Activated CD4-positive, alpha-beta T cell treated with anti-CD3 and anti-CD28 coated beads, Interleukin-2, amount 10 ng/mL, durations not matched to agents 7 days and 5 days (primary cell): ENCODE measurements around the gene KIAA1217. TPM values are rescaled to one million over a fixed set of nuclear protein-coding genes. Genes with fewer than 3 reads are reported as not detected.

Source experiments
- CTCF ChIA-PET: fragments of 350-600 bp; sonication (Branson Sonifier 250); formaldehyde crosslinking; loops from one replicate; lab custom pipeline; 2021; ENCODE audit warnings: antibody characterized with exemption; lab: Charles Lee
- POLR2A ChIA-PET: fragments of 350-600 bp; sonication (Branson Sonifier 250); formaldehyde crosslinking; loops from one replicate; lab custom pipeline; 2021; ENCODE audit warnings: antibody characterized with exemption; lab: Charles Lee
- DNase-seq: peaks from one replicate; pipeline ENCODE4 v3.0.0-alpha.2; 2020
- H3K27ac Mint-ChIP-seq: one replicate; pipeline ENCODE4 v1.8.0; 2021; ENCODE audit warnings: mild to moderate bottlenecking, moderate library complexity, mixed read lengths
- H3K27me3 Mint-ChIP-seq: one replicate; pipeline ENCODE4 v1.8.0; 2021; ENCODE audit warnings: mixed read lengths
- H3K36me3 Mint-ChIP-seq: one replicate; pipeline ENCODE4 v1.8.0; 2021; ENCODE audit warnings: low read depth, mixed read lengths
- H3K4me1 Mint-ChIP-seq: one replicate; pipeline ENCODE4 v1.8.0; 2021; ENCODE audit warnings: mixed read lengths
- H3K4me3 Mint-ChIP-seq: one replicate; pipeline ENCODE4 v1.8.0; 2021; ENCODE audit warnings: mild to moderate bottlenecking, moderate library complexity, mixed read lengths
- H3K9me3 Mint-ChIP-seq: one replicate; pipeline ENCODE4 v1.8.0; 2021; ENCODE audit warnings: mixed read lengths
- total RNA-seq, 2 experiments: library from RNA; stranded (reverse); gene quantifications; one replicate each; pipeline ENCODE4 v1.2.3, GENCODE V29; 2021

KIAA1217 gene
- total RNA-seq, 2 experiments from 2014 or later, result 0.32 to 0.33 TPM

DNA sequence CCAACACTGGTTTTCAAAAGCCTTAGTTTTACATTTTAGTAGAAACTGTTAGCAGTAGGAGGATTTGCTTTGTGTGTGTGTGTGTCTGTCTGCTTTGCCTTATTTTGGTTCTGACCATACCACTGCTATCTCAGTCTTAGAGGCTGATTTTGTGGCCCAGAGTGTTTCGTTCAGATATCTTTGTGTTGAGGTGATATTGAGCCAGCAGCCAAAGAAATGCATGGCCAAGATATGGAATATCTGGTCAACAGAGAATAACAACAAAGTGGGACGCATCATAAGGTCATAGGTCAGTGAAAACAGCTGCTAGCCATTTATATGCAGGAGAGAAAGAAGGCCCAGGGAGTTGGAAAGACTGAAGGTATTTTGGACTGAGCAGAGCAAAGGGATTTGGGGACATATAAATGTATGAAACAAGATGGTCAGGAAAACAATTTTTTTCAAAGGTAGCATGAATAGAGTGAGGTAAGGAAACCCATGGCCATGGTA, 47.7 kb downstream of the KIAA1217 start:
- no peaks in the 10 kb centered on the region for H3K27me3 Mint-ChIP-seq
- DNase-seq, result no peak
- ChIA-PET POLR2A (no interaction called here), CTCF (no interaction called here)
- no peak overlapping the region for H3K27ac Mint-ChIP-seq
- no peaks in the 10 kb centered on the region for H3K9me3 Mint-ChIP-seq
- H3K36me3 Mint-ChIP-seq, result no peaks in the 10 kb centered on the region
- no peaks in the 10 kb centered on the region for H3K4me1 Mint-ChIP-seq
- H3K4me3 Mint-ChIP-seq, result no peak overlapping the region

DNA sequence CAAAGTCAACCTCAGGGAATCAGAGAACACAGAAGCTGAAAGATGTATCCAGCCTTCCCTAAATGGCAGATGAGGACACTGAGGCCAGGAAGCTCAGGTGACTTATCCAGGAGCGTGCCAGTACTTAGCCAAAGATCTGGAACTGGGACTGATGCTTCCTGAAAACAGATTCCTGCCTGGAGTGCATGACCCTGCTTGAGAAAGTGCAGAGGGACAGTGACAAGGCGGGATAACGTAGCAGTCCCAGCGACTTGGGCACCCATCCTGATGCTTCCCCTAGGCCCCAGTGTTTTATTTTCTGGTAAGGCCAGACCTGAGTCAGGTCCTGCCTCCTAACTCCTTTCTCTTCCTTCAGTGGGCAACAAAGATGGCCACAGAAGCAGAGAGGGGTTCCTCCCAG, 48.6 kb downstream of the KIAA1217 start:
- POLR2A ChIA-PET, result no interaction called here
- Mint-ChIP-seq H3K27ac (no peak overlapping the region), H3K36me3 (no peaks in the 10 kb centered on the region), H3K4me3 (no peak overlapping the region), H3K4me1 (no peaks in the 10 kb centered on the region), H3K27me3 (no peaks in the 10 kb centered on the region), H3K9me3 (no peaks in the 10 kb centered on the region)
- DNase-seq, result no peak
- CTCF ChIA-PET, result no interaction called here

DNA sequence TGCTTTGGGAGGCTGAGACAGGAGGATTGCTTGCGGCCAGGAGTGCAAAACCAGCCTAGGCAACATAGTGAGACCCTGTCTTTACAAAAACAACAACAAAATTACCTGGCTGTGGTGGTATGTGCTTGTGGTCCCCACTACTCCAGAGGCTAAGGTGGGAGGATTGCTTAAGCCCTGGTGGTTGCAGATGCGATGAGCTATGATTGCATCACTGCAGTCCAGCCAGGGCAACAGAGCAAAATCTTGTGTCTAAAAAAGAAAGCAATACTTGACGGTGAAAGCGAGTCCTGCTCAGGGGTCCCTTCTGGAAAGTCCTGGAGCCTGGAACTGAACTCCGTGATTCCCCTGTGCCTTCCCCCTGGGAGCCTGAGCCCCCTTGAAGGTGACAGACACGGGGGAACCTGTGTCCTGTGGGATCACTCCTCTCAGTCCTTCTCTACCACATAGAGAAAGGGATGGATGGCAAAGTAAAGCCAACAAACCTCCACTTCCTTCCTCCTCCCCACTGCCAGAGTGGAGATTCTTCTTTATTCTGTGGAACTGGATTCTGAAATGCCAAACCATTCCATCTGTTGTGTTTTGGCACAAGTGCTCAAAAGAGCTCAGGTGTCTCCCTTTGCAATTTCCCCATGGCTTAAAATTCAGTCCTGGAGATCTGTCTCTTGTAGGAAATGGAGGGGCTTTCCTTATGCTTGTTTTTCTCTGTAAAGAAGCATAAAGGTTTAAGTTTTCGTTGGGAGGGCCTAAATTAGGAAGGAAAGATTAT, 50.6 kb downstream of the KIAA1217 start:
- no peaks in the 10 kb centered on the region for H3K36me3 Mint-ChIP-seq
- no peak overlapping the region for H3K27ac Mint-ChIP-seq
- DNase-seq, result no peak
- H3K4me1 Mint-ChIP-seq, result no peaks in the 10 kb centered on the region
- H3K9me3 Mint-ChIP-seq, result no peaks in the 10 kb centered on the region
- H3K27me3 Mint-ChIP-seq, result no peaks in the 10 kb centered on the region
- POLR2A ChIA-PET, result no interaction called here
- CTCF ChIA-PET, result no interaction called here
- H3K4me3 Mint-ChIP-seq, result no peak overlapping the region

DNA sequence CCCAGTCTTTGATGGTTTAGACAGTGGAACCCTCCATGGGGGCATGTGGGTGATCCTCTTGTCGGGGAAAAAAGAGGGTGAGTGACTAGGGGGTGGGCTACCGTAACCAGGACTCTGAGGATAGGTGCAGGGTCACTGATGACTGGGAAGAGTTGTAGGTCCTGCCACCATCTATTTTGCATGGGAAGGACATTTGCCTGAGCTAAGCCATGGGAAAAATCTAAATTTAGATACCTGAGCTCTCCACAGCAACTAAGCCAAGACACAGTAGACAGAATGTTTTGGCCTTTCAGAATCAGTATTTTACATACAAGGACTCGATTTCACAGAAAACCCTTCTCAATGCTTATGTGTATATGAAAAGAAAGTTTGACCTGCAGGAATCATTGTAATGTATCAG, 52.7 kb downstream of the KIAA1217 start:
- H3K4me3 Mint-ChIP-seq, result no peak overlapping the region
- POLR2A ChIA-PET, result no interaction called here
- CTCF ChIA-PET, result no interaction called here
- no peaks in the 10 kb centered on the region for H3K27me3 Mint-ChIP-seq
- DNase-seq, result no peak
- no peaks in the 10 kb centered on the region for H3K36me3 Mint-ChIP-seq
- H3K9me3 Mint-ChIP-seq, result peaks cover 4% of the 10 kb centered on the region
- H3K27ac Mint-ChIP-seq, result no peak overlapping the region
- no peaks in the 10 kb centered on the region for H3K4me1 Mint-ChIP-seq

DNA sequence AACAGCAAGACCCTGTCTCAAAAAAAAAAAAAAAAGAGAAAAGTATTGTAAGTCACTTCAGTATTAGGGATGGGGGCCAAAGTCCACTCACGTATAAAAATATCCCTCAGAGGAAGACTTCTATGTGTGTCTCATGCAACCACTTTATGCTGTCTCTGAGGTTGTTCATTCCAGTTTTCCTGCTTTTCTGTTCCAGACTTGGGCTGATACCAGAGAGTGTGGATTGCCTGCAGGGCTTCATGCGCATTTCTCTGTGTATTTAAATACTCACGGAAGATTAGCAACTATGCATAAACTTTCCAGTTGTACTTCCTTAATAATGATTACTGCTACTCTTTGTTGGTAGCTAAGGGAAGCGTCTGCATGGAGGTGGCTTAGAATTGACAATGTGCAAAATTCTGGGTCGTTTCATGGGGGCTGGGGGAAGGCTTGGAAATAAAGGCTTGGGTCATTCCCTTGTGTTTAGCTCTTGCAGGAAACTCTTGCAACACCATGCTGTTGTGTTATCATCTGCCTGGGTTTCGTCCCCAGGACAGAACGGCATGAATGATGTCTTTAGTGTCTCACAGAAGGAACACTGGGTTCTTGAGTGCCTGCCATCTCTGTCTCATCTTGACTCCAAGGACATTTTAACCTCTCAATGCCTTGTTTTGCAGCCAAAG, 54.1 kb downstream of the KIAA1217 start:
- CTCF ChIA-PET, result no interaction called here
- Mint-ChIP-seq H3K27me3 (no peaks in the 10 kb centered on the region), H3K4me1 (no peaks in the 10 kb centered on the region), H3K36me3 (no peaks in the 10 kb centered on the region), H3K4me3 (no peak overlapping the region), H3K27ac (no peak overlapping the region), H3K9me3 (peaks cover 4% of the 10 kb centered on the region)
- no peak for DNase-seq
- POLR2A ChIA-PET, result no interaction called here

DNA sequence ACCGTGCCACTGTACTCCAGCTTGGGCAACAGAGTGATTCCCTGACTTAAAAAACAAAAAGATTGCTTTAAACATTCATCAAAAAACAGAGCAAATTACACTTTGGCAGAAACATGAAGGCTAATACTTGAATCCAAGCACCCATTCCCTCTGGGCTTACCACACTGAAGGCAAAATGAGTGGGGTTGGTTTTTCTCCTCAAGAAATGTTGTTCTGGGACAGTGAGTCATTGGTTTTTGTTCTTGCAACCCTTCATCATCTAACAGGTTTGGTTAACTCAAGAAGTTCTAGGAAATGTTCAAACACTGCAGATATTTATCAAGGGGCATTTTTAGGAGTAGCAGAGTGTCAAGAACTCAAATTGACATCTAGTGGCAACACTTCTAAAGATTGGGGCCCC, 60.5 kb downstream of the KIAA1217 start:
- Mint-ChIP-seq H3K4me1 (no peaks in the 10 kb centered on the region), H3K27me3 (no peaks in the 10 kb centered on the region), H3K4me3 (no peak overlapping the region), H3K9me3 (peaks cover 4% of the 10 kb centered on the region), H3K36me3 (no peaks in the 10 kb centered on the region), H3K27ac (no peak overlapping the region)
- POLR2A ChIA-PET, result no interaction called here
- DNase-seq, result no peak
- CTCF ChIA-PET, result no interaction called here

DNA sequence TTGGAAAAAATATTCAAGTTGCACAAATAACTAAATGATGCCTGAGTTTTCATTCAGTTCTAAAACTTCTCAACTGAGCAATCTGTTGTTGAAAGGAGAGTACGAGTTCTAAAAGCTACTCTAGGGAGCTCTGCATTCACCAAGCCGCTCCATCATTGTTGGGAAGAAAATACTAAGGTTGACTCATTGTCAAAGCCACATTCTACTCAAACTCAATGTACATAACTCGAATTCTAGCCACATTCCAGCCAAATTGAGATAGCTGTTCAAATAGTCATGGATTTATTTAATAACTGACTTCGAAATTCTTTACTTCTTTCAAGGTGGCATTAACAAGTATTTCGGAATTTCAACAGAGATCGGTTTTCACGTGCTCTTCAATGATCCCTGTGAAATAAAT, 63.4 kb downstream of the KIAA1217 start:
- H3K36me3 Mint-ChIP-seq, result no peaks in the 10 kb centered on the region
- CTCF ChIA-PET, result no interaction called here

DNA sequence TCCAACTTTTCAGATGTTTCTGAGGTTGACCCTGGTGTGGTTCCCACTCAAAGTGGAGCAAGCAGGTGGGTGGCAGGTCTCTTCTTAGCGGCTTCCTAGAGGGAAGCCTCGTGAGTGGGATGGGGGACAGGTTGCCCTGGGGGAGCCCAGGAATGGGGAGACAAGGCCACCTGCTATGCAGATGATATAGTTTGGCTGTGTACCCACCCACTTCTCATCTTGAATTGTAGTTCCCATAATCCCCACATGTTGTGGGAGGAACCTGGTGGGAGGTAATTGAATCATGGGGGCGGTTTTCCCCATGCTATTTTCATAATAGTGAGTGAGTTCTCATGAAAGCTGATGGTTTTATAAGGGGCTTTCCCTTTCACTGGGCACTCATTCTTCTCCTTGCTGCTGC, 68.3 kb downstream of the KIAA1217 start:
- ChIA-PET POLR2A (no interaction called here), CTCF (interaction anchor here (0.6 kb wide), 1 partner anchor 600 kb away, joined by 4 read pairs; no protein-coding TSS in a partner anchor)
- Mint-ChIP-seq H3K27me3 (no peaks in the 10 kb centered on the region), H3K36me3 (no peaks in the 10 kb centered on the region), H3K4me1 (no peaks in the 10 kb centered on the region), H3K4me3 (no peak overlapping the region), H3K27ac (no peak overlapping the region), H3K9me3 (peaks cover 9% of the 10 kb centered on the region)
- no peak for DNase-seq

More for the DNA sequence above, 63.4 kb downstream of the KIAA1217 start:
- Mint-ChIP-seq H3K27me3 (no peaks in the 10 kb centered on the region), H3K4me1 (no peaks in the 10 kb centered on the region), H3K4me3 (no peak overlapping the region), H3K9me3 (peaks cover 4% of the 10 kb centered on the region), H3K27ac (no peak overlapping the region)
- POLR2A ChIA-PET, result no interaction called here
- no peak for DNase-seq

DNA sequence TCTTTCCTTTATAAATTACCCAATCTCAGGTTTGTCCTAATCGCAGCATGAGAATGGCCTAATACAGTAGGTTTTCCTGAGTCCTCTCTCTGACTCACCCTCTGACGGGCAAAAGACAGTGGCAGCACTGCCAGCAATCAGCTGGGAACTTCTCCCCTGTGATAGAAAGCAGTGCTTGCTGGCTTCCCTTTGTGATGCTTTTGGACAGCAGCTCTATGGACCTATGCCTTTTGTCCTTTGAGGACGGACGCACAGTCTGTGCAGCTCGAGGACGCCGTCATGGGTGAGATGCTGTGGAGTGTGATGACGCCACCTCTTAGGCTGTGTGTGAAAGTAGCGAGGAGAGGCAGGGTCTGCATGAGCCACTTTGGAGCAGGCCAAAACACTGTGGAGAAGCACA, 68.8 kb downstream of the KIAA1217 start:
- Mint-ChIP-seq H3K36me3 (no peaks in the 10 kb centered on the region), H3K4me1 (no peaks in the 10 kb centered on the region), H3K4me3 (no peak overlapping the region), H3K27me3 (no peaks in the 10 kb centered on the region), H3K9me3 (peaks cover 9% of the 10 kb centered on the region), H3K27ac (no peak overlapping the region)
- no peak for DNase-seq
- POLR2A ChIA-PET, result no interaction called here
- CTCF ChIA-PET, result no interaction called here

DNA sequence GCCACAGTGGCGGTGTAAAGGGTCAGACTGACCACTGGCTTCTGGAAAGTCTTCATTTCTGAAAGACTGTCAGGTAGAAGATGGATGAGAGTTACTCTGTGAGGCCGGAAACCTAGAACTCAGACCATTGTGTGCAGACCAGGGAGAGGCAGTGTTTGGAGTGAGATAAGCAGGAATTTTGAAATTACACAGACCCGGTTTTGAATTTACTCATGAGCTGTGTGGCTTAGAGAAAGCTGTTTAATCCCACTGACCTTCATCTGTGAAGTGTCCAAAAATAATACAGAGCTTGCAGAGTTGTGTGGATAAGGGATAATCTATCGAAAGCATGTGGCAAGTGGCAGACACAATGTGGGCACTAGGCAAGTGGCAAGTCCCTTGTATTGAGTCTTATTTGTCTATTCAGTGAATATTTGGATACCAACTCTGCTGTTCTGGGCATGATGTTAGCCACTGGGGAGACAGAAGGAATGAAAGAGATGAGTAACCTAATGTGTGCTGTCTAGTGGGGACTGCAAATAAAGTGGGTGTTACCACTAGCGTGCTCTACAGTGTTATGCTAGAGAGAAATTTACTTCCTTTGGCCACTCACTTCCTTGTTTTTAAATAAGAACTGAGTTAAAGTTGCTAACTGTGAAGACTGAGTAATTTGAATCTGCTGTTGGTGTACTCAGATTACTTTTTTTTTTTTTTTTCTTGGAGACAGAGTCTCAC, 69.4 kb downstream of the KIAA1217 start:
- POLR2A ChIA-PET, result no interaction called here
- peaks cover 9% of the 10 kb centered on the region for H3K9me3 Mint-ChIP-seq
- CTCF ChIA-PET, result no interaction called here
- no peaks in the 10 kb centered on the region for H3K27me3 Mint-ChIP-seq
- no peaks in the 10 kb centered on the region for H3K36me3 Mint-ChIP-seq
- no peak overlapping the region for H3K27ac Mint-ChIP-seq
- no peak for DNase-seq
- H3K4me1 Mint-ChIP-seq, result no peaks in the 10 kb centered on the region
- no peak overlapping the region for H3K4me3 Mint-ChIP-seq

DNA sequence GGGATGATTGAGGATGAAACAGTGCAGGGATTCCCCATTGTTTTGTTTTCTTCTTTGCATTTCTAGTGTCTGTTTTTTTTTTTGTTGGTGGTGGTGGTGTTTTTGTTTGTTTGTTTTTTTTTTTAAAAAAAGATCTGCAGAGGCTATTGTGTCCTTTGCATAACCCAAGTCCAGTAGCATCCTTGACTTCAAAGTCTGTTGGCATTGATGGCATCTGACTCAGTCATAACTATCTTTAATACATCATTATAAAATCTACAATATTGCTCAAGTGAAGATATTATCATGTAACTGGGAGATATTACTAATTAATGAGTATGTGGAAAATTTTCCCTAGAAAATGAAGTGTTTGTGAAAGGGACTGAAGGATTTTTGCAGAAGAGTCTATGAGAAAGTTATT, 70.2 kb downstream of the KIAA1217 start:
- H3K27ac Mint-ChIP-seq, result no peak overlapping the region

DNA sequence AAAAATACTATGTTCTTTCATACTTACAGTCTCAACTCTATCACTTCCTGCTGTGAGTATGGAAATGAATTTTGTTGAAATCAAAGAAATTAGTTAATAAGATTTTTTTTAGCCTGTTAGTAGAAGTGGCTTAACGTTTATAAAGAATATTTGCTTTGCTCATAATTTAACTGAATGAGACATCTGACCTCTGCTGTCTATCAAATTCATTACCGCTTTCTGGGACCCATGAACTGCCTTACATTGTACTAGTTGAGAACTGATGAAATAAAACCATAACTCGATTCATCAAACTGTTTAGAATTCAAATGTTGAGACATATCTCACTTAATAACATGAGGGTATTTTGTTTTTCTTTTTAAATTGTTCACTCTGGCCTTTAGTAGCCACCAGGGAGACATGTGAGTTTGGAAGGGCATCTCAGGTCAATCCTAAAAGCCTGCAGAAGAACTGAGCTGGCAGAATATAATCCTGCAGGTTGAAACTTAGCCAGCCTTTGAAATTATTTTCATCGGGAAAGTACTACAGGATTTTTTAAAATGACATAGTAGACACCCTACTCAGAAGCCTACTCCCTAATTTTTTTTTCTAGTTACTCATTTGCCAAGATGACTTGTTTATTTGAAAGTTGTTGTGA, 78.7 kb downstream of the KIAA1217 start:
- H3K9me3 Mint-ChIP-seq, result peaks cover 3% of the 10 kb centered on the region
- DNase-seq, result no peak
- no peak overlapping the region for H3K4me3 Mint-ChIP-seq
- ChIA-PET POLR2A (no interaction called here), CTCF (no interaction called here)
- no peaks in the 10 kb centered on the region for H3K27me3 Mint-ChIP-seq
- no peak overlapping the region for H3K27ac Mint-ChIP-seq
- H3K4me1 Mint-ChIP-seq, result no peaks in the 10 kb centered on the region
- H3K36me3 Mint-ChIP-seq, result no peaks in the 10 kb centered on the region

More for the DNA sequence above, 70.2 kb downstream of the KIAA1217 start:
- no peaks in the 10 kb centered on the region for H3K36me3 Mint-ChIP-seq
- no peak for DNase-seq
- H3K27me3 Mint-ChIP-seq, result no peaks in the 10 kb centered on the region
- peaks cover 9% of the 10 kb centered on the region for H3K9me3 Mint-ChIP-seq
- no peak overlapping the region for H3K4me3 Mint-ChIP-seq
- POLR2A ChIA-PET, result no interaction called here
- CTCF ChIA-PET, result no interaction called here
- H3K4me1 Mint-ChIP-seq, result no peaks in the 10 kb centered on the region

DNA sequence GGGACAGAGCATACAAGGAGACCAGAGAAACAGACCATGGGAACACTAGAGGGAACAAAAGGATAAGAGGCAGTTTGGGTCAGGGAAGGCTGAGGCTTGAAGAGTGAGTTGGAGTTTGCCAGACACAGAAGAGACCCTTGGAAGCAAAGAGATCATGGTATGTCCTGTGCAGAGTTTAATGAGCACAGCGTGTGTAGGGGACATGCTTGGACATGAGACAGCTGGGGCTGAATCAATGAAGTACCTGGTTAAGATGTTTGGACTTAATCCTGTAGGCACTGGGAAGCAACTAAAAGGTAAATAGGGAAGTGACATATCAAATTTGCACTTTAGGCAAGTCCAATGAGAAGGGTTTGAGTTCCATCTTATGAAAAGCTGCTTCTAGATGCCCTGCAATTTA, 79.6 kb downstream of the KIAA1217 start:
- Mint-ChIP-seq H3K4me1 (no peaks in the 10 kb centered on the region), H3K9me3 (peaks cover 3% of the 10 kb centered on the region), H3K27ac (no peak overlapping the region), H3K27me3 (no peaks in the 10 kb centered on the region), H3K4me3 (no peak overlapping the region), H3K36me3 (no peaks in the 10 kb centered on the region)
- no peak for DNase-seq
- POLR2A ChIA-PET, result no interaction called here
- CTCF ChIA-PET, result no interaction called here
